Gastrocnemius medialis (tissue), 4 donors: ENCODE data around the gene SCT. TPM values are rescaled to one million over a fixed set of nuclear protein-coding genes. Genes with fewer than 3 reads are reported as not detected.

ENCODE experiments used
- ATAC-seq, 2 donors: fragments of 150-250 bp; one replicate each; pipeline ENCODE4 v1.9.1; 2016
- DNase-seq, 2 donors: peaks; one replicate each; pipeline ENCODE4 v3.0.0-alpha.2; 2019
- H3K27ac ChIP-seq, 4 donors: fragments of 200-600 bp; sonication (generic); 1 replicate in 1 of 4; 2 replicates in 3 of 4; pipeline ENCODE4 v1.5.1; 2016 to 2018; ENCODE audit warnings: mild to moderate bottlenecking in 2 of 4, moderate library complexity in 1 of 4
- H3K27me3 ChIP-seq, 3 donors: fragments of 200-600 bp; sonication (generic) in 2 of 3; 1 replicate in 1 of 3; 2 replicates in 2 of 3; pipeline versions ENCODE4 v1.5.1 to v1.6.0; 2016 to 2019; ENCODE audit warnings: mild to moderate bottlenecking in 1 of 3, moderate library complexity in 1 of 3
- H3K36me3 ChIP-seq, 2 donors: fragments of 200-600 bp; sonication (generic) in 1 of 2; one replicate each; pipeline ENCODE4 v1.5.1; 2017 to 2018
- H3K4me1 ChIP-seq, 2 donors: fragments of 200-600 bp; sonication (generic) in 1 of 2; one replicate each; pipeline ENCODE4 v1.5.1; 2016 to 2017; ENCODE audit warnings: mild to moderate bottlenecking in 2 of 2
- H3K4me3 ChIP-seq, 4 donors: fragments of 200-600 bp; sonication (generic) in 3 of 4; 1 replicate in 1 of 4; 2 replicates in 3 of 4; pipeline ENCODE4 v1.5.1; 2016 to 2019; ENCODE audit warnings: mild to moderate bottlenecking in 2 of 4
- H3K9me3 ChIP-seq, 3 donors: fragments of 200-600 bp; sonication (generic) in 2 of 3; 1 replicate in 1 of 3; 2 replicates in 2 of 3; pipeline ENCODE4 v1.5.1; 2016 to 2019
- POLR2A ChIP-seq, 2 donors: fragments of 450-650 bp; IDR thresholded peaks; one replicate each; pipeline ENCODE4 v1.6.1; 2017; ENCODE audit warnings: antibody characterized with exemption in 2 of 2, mild to moderate bottlenecking in 2 of 2, moderate library complexity in 2 of 2
- in situ Hi-C, 4 donors: fragments of 200-750 bp; cut with MboI; loops; one replicate each; pipeline versions ENCODE4 v1.15.0 to v1.8.0; 2017; ENCODE audit warnings: low sequenced_read_pairs in 4 of 4
- intact Hi-C: fragments of 100-400 bp; cut with DNase I; formaldehyde crosslinking; loops from one replicate; pipeline ENCODE4 v1.15.1; 2023; ENCODE audit warnings: low total_unique reads
- total RNA-seq, 4 donors: library from RNA; depleted of rRNA; stranded (reverse); fragments of >200 nt; gene quantifications; one replicate each; pipeline versions ENCODE4 v1.1.0 to v1.2.3, GENCODE V29; 2016
- TF ChIP-seq, protein P1 (sequence below), 5 experiments: fragments of 450-650 bp in 3 of 5; fragments of 200-600 bp in 2 of 5; sonication (generic) in 2 of 5; IDR thresholded peaks in 4 of 5; conservative IDR thresholded peaks in 1 of 5; 1 replicate in 4 of 5; 2 replicates in 1 of 5; pipeline ENCODE4 v1.5.1; 2016 to 2019; ENCODE audit warnings: antibody characterized with exemption in 5 of 5, mild to moderate bottlenecking in 3 of 5, moderate library complexity in 3 of 5

The SCT gene
- total RNA-seq = not detected

GRCh38 chr11:626475-627307, at the start of gene SCT:
Gene SCT, minus strand, starts transcription at chr11:627181. Its CDS starts 38 bp downstream, at chr11:627143.
- in situ Hi-C loops (no loop called here), intact Hi-C loops (no loop called here)
- Histone ChIP-seq H3K9me3 (no peaks in the 10 kb centered on the region), H3K36me3 (no peaks in the 10 kb centered on the region), H3K27me3 (peaks cover 0 to 7% (median 4%) of the 10 kb centered on the region in 3 donors), H3K27ac (peak within 1 kb of the TSS; percentile 81 to 93 (median 86)), H3K4me3 (no peak within 1 kb of the TSS), H3K4me1 (peaks cover 12 to 31% of the 10 kb centered on the region in 2 donors)
- DNase-seq = no peak
- TF ChIP-seq POLR2A (IDR thresholded peaks at IDR 0.05) = no peak
- TF ChIP-seq, protein P1, sequence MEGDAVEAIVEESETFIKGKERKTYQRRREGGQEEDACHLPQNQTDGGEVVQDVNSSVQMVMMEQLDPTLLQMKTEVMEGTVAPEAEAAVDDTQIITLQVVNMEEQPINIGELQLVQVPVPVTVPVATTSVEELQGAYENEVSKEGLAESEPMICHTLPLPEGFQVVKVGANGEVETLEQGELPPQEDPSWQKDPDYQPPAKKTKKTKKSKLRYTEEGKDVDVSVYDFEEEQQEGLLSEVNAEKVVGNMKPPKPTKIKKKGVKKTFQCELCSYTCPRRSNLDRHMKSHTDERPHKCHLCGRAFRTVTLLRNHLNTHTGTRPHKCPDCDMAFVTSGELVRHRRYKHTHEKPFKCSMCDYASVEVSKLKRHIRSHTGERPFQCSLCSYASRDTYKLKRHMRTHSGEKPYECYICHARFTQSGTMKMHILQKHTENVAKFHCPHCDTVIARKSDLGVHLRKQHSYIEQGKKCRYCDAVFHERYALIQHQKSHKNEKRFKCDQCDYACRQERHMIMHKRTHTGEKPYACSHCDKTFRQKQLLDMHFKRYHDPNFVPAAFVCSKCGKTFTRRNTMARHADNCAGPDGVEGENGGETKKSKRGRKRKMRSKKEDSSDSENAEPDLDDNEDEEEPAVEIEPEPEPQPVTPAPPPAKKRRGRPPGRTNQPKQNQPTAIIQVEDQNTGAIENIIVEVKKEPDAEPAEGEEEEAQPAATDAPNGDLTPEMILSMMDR (IDR thresholded peaks at IDR 0.05 in 4 of 5, conservative IDR thresholded peaks at IDR 0.05 in 1 of 5) = no peak
- ATAC-seq = no peak

DNA sequence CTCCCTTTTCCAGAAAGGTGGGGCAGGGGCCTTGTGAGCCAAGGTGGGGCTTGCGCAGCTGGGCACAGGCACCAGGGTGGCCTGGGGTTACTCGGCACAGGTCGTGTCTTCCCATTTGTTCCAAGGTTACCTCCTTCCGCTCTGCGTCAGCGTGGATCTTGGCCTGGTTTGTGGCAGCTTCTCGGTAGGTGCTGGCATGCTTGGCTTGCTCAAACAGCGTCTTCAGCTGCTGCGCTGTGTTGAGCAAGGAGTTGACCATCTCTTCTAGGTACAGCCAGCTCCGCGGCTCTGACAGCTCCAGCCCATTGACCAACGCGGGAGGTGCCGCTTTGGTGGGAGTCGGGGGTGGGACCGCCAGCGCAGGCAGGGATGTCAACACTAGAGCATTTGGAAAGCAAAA, 47.4 kb upstream of the SCT start:
- TF ChIP-seq, protein P1 (IDR thresholded peaks at IDR 0.05 in 4 of 5, conservative IDR thresholded peaks at IDR 0.05 in 1 of 5) = no peak
- TF ChIP-seq POLR2A (IDR thresholded peaks at IDR 0.05) = no peak
- intact Hi-C loops = no loop called here
- Histone ChIP-seq H3K27me3 (no peaks in the 10 kb centered on the region), H3K4me1 (no peaks in the 10 kb centered on the region), H3K4me3 (no peak overlapping the region), H3K9me3 (no peaks in the 10 kb centered on the region), H3K27ac (no peak overlapping the region), H3K36me3 (peaks cover 0 to 42% of the 10 kb centered on the region in 2 donors)
- DNase-seq (no peak), ATAC-seq (no peak)
- in situ Hi-C loops = no loop called here

DNA sequence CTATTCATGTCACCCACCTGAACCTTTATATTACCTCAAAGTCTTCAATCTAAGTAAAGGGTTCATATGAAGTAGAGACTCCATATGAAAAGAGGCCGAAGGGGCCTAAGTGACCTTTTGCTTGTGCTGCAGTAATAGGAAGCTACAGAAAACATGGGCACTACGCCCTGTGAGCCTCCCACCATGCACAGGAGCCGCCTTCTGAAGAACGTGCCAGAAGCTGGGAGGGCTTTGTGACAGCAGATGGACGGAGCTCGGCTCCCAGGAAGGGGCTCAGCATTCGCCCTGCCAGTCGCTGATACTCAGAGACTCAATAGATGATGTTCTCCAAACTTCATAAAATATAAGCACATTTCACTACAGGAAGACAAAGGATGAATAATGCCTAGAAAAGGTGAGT, 46.9 kb upstream of the SCT start:
- no peaks in the 10 kb centered on the region for H3K4me1 ChIP-seq
- peaks cover 0 to 41% of the 10 kb centered on the region in 2 donors for H3K36me3 ChIP-seq

DNA sequence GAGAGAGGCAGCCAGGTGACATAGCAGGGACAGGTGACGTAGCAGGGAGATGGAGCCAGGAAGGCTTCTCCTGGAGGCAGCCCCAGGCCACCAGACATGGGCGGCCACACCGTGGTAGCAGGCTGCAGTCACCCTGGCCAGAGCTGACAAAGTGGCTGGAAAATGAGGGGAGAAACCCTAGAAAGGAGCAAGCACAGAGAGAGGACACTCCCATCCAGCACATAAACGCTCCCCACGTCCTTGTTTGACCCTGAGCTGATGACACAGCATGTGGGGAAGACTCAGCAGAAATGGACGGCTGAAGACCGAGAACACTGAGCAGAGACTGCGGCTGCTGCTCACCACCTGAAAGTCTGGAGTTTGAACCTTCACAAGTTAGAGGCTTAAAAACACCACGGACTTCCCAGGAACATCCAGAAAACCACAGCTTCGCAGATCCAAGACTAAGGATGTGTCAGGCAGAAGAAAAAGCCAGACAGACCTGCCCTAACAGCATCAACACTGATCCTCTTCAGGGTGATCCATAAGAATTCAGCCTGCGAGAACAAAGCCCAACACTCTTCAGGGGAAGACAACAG, 38.8 kb upstream of the SCT start:
- DNase-seq = peak; percentile 43 to 68

More for the DNA sequence above, 46.9 kb upstream of the SCT start:
- no peak for ATAC-seq
- no peak overlapping the region for H3K27ac ChIP-seq
- DNase-seq = no peak
- no peaks in the 10 kb centered on the region for H3K27me3 ChIP-seq
- intact Hi-C loops (no loop called here), in situ Hi-C loops (no loop called here)
- no peaks in the 10 kb centered on the region for H3K9me3 ChIP-seq
- no peak overlapping the region for H3K4me3 ChIP-seq
- TF ChIP-seq POLR2A (IDR thresholded peaks at IDR 0.05) = no peak

More for the DNA sequence above, 38.8 kb upstream of the SCT start:
- in situ Hi-C loops = no loop called here
- H3K9me3 ChIP-seq = no peaks in the 10 kb centered on the region
- peak overlapping the region in 1 of 4 donors; percentile 5 for H3K4me3 ChIP-seq
- H3K4me1 ChIP-seq = peaks cover 9 to 13% of the 10 kb centered on the region in 2 donors
- intact Hi-C loops = no loop called here
- H3K36me3 ChIP-seq = no peaks in the 10 kb centered on the region
- no peak for TF ChIP-seq POLR2A (IDR thresholded peaks at IDR 0.05)
- TF ChIP-seq, protein P1 (IDR thresholded peaks at IDR 0.05 in 4 of 5, conservative IDR thresholded peaks at IDR 0.05 in 1 of 5) = no peak
- H3K27ac ChIP-seq = peak overlapping the region; percentile 4 to 74 (median 64)
- ATAC-seq = peak; percentile 88 to 92
- no peaks in the 10 kb centered on the region for H3K27me3 ChIP-seq
